Myocyte (in vitro differentiated cells): Measurements from ENCODE around the gene GSE1. TPM values are rescaled to one million over a fixed set of nuclear protein-coding genes. Genes with fewer than 3 reads are reported as not detected.
A peak's percentile ranks its signal among the peaks of the same experiment; 100 is the strongest.

Source experiments
- DNase-seq: peaks from one replicate; pipeline ENCODE4 v3.0.0-alpha.2; 2012; ENCODE audit warnings: low read depth
- total RNA-seq: library from RNA; depleted of rRNA; stranded (reverse); fragments of >200 nt; gene quantifications from 2 replicates; pipeline ENCODE4 v1.2.3, GENCODE V29; 2014

GSE1 gene
- total RNA-seq, 1 donor from 2014 or later: 37.4 TPM

DNA sequence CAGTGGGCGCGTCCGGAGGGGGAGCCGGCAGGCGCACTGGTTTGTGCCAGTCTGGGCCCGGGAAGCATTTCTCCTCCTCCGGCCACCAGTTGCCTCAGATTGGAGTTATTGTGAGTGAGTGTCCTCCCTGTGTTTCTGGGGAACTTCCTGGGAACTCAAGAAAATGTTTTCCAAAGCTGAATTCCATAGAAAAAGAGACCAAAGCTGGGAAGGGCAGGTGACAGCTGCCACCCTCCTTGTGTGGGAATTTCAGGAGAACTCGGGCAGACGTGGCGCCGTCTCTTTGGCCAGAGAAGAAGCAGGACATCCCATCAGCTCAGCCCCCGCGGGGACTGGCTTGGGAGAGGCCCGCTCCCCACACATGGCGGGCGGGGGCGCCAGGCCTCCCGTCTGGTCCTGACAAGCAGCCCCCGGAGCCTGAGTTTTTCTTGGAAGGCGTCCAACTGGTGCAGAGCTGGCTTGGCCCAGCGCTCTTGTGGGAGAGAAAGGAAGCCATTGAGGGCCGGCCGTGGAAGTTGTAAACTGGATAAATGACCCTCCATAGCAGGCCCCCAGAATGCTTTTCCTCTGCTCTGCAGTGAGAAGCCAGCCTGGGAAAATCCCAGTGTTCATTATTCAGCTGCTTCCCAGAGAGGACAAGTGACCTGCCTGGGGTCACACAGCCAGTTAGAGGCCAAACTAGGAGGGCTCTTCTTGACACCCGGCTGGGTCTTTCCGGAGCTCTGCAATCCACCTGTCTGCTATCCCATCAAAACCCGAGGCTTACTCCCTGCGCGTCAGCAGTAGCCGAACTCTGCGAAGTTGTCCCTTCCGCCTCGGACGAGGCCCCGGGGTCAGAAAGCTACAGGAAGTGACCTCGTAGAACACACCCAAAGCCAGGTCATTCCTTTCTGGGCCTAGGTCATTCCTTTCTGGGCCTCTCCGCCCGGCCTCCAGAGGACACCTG, 39.2 kb upstream of the GSE1 start:
- peak; percentile 86 for DNase-seq

DNA sequence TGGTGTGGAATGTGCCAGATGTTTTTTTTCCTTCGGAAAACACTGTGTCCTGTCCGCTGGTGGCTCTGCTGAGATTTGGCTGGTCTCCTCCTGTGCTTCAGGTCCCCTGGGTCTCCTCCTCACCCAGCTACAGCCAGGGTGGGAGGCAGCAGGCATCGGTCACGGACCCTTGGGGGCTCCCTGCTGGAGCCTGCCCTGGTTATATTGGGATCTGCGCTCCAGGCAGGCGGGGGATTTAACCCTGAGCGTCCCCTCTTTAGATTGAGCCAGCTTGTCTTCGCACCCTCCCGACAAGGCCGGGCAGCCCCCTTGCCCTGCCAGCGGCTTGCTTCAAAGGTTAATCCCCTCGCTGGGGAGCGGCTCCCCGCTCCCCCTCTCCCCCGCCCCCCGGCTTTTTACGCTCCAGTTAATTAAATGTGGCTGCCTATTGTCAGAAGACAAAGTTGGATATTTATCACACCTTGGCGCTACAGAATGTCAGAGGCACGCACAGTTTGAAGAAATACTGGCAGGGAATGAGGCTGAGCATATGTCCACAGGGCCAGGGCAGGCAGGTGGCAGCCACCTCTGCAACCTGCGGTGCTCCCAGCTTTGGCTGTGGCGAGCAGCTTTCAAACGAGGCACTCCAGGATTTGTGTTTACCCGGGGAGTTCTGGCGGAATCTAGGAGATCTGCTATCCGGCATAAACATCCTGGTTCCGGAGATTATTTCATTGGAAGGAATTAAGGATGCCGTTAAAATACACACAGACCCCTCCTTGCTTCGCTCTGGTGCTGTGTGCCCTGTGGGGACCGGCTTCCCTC, 38.2 kb upstream of the GSE1 start:
- DNase-seq: no peak

DNA sequence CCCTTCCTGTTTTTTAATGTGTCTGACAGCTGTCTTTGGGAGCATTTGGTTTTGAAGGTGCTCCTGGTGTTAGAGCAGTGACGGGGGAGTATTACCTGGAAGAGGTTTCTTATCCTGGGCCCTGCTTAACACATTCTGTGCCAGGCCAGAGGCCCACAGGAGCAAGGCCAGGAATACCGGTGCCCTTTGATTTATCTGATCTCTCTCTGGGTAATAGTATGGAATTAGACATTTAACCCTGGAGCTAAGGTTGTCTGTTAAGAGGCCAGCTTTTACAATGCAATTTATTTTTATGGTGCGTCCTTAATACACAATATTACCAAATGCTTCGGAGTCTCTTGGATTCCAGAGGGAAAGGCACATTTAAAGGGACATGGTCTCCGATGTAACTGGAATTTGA, 37.2 kb upstream of the GSE1 start:
- no peak for DNase-seq

GRCh38 chr16:85576944-85577343, 36.2 kb upstream of the GSE1 start:
- DNase-seq: no peak

DNA sequence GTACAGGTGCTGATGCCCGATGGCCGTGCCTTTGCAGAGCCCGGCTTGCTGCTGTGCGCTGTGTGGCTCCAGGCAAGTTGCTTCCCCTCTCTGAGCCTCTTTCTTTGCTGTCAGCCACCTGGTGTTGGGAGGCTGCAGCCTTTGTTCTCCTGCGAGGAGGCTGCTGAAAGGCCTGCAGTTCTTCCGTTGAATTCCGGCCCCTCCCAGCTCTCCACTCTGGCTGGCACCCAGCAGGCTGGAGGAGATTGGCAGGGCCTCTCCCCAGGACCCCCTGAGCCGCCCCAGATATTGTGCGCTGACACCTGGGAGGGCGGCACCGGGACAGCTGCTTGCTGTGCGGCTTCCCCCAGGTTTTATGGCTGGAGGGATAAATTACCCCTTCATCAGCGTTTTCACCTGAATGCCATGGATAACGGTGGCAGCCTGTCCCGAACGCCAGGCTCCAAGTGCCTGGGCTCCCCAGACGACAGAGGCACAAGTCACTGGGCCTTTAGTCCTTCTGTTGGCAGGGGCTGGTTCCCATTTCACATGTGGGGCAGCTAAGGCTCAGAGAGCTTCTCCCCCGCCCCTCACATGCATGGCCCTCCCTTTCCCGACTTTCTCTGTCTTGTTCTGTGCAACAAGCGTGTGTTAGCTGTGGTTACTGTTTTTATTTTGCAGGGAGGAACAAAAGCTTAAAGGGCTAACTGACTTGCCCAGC, 35.1 kb upstream of the GSE1 start:
- DNase-seq: no peak

DNA sequence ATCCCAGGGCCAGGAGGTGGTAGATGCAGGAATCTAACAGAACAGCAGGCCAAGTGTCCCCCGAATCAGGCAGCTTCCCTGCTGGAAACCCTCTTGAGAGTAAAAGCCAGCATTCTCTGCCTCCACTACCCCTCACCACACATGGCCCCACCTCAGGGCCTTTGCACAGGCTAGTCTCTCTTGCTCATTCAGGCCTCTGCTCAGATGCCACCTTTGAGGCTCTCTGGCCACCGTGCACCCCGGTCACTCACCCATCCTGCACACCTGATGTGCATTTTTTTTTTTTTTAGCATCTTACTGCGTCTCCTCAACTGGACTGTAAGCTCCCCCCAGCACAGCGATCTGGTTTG, 34.5 kb upstream of the GSE1 start:
- no peak for DNase-seq

- no peak for DNase-seq
These were observed 33.9 kb upstream of the GSE1 start for GRCh38 chr16:85579191-85579590.

- DNase-seq: no peak
These were observed 33.1 kb upstream of the GSE1 start for GRCh38 chr16:85579923-85580580.

GRCh38 chr16:85580684-85581083, 32.4 kb upstream of the GSE1 start:
- no peak for DNase-seq

DNA sequence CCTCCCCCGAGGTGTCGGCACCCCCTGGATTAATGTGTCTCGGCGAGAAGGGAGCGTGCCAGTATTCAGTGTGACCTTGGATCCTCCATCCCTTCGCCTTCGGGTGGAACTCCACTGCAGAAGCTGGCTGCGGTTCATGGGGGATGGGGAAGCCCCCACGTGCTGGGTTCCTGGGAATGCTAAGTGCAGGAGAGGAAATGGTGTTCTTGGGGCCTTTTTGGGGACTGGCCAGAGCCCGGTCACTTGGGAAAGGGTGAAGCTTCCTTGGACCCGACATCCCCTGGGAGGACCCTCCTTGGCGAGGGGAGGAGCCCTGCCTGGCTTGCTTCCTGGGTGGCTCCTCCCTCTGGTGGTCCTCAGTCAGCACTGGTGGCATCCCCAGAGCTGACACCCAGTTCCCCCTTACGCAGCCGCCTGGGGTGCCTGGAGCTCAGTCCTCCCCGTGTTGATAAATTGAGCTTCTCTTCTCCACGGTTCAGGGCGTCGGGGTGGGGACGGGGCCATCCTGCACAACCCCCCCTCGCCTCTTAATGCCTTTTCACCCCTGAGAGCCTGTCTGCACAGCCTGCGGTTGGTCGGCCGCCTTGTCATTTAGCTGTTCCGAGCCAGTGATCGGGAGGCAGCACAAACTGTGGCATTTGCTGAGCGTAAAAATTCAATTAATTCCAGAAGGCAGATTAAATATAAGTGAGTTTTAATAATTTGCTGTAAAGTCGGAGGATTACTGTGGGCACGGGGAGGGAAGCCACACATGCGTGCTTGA, 30.7 kb upstream of the GSE1 start:
- DNase-seq: no peak

DNA sequence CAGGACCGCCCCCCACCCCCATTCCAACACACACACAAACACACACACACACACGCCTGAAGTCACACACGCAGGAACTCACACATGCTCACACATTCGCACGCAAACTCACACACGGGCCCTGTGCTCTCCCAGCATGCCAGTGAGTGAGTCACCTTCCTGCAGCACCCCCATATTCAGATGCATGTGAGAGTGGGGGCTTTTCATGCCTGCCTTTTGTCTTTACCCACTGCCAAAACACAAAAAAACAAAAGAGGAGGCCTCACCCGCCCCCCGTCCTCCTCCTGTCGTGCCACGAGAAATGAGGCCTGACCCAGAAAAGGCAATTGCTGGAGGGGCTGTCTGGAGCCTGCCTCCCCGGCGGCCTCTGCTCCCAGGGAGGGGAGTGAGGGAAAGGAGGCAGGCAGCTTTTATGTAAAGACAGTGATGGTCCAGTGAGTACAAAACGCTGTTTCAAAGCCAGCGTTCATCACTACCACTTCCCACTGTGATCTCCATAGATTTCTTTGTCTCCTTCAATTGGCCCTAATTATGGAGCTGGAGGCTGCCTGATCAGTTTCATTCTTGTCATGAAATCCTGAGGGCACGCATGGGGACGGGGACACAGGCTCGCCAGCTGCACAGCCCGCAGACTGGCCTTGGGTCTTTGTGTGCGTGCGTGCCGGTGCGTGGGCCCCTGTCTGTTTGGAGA, 29.5 kb upstream of the GSE1 start:
- no peak for DNase-seq

GRCh38 chr16:85584267-85584666, 28.9 kb upstream of the GSE1 start:
- no peak for DNase-seq

GRCh38 chr16:85584819-85585282, 28.3 kb upstream of the GSE1 start:
- DNase-seq: no peak

- DNase-seq: no peak
These were observed 27.4 kb upstream of the GSE1 start for GRCh38 chr16:85585711-85586110.

DNA sequence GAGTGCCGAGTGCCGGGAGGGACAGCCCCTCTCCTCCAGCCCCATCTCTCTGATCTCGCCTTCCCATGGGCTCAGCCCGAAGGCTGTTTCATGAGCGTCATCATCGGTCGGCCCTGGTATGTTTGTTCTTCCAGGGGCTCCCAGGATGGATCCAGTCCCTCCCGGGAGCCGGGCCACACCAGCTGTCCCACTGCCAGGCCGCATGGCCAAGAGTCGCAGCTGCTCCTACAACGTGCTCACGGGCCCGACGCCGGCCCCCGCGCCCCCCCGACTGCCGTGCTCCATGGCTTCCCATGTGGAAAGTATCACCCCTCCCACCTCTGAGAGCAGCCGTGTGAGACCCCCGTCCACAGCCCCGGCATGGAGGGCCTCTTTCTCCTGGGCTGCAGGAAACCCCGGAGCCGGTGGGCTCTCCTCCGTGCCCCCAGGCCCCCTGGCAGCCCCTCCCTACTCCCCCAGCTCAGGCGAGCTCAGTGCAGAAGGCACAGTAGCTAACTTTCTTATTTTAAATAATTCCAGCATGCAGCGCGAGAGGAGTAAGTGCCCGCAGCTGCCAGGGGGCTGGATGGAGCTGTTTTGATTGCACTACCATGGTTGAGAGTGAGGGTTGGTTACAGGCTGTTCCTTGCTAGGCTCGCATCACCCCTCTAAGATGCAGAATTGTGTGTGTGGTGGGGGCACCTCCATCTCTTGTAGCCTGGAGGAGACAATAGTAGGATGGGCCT, 26.6 kb upstream of the GSE1 start:
- peak; percentile 84 for DNase-seq

DNA sequence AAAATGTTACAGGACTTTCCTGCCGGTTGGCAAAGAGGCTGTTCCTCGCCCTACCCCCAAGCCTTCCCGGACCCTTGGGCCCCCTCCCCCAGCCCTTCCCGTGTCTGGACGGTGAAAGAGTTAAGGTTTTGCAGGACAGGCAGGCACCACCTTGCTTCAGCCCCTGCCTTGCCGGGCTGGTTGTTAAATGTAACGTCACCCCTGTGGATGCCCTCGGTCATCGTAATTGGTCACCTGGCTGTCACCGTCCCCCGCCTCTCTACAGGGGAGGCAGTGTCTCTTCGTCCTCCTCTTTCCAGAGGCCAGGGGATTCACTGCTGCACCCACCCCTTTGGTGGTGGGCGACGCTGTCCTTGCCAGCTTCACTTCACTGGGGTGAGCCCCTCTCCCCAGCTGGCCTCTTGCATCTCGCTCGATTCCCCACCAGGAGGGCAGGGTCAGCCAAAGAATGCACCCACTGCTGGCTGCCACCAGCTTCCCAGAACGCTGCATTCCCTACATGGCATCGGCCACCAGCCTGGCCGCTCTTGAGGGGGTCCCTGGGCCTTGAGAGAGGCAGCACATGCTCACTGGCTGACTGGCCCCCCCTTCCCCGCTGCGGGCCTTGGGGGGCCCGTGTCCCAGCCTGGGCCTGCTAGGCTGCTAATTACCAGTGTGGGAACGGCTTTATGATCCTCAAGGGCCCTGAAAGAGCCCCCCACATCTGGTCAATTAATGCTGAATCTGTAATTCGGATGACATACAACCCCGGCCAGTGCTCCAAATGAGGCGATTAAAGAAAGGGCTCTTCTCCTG, 25.2 kb upstream of the GSE1 start:
- no peak for DNase-seq

DNA sequence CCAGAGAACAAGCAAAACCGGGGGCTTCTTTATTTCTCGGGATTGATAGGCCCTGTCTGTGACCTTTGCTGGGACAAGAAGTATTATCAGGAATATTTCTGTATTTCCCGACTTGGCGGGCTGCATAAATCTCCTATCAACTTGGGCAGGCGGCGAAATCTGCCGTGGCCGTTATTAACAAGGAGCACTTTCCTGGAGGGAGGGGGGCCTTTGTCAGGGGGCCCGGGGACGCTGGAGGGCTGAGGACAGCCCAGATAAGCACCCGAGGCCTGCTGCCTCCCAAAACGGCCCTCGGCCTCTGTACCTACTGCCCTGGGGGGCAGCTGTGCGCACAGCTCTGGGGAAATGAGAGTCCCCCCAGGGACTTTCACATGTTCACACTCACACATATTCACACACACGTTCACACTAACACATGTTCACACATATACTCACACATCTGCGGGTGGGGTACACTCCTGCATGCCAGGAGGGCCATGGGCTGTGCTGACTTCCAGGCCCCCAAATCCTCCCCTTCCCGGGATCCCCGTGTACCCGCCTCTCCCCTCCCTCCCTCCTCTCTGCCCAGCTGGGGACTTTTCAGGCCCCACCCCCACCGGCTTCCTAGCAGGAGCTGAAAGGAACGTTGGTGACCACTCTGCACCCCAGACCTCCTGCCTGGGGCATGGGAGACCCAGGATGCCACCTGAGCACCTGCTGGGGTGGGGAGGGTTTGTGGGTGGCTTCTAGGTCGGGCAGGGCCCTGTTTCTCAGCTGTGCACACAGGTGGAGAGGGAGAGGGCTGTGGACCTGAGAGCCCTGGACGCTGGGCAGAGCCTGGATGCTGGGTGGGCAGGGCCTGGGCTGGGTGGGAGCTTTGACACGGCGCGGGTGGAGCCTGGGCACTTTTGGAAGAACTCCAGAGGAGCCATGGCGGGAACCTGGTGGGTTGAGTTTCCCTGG, 24.3 kb upstream of the GSE1 start:
- no peak for DNase-seq
